HG03095 (cell line): ENCODE data around the gene ZFHX2.

ENCODE experiments used
- ATAC-seq: cut with Tn5 transposase; IDR thresholded peaks from one replicate; pipeline ENCODE4 v1.9.1; 2021; ENCODE audit warnings: moderate library complexity; ENCODE audit not compliant: unreplicated experiment

ZFHX2 gene

DNA sequence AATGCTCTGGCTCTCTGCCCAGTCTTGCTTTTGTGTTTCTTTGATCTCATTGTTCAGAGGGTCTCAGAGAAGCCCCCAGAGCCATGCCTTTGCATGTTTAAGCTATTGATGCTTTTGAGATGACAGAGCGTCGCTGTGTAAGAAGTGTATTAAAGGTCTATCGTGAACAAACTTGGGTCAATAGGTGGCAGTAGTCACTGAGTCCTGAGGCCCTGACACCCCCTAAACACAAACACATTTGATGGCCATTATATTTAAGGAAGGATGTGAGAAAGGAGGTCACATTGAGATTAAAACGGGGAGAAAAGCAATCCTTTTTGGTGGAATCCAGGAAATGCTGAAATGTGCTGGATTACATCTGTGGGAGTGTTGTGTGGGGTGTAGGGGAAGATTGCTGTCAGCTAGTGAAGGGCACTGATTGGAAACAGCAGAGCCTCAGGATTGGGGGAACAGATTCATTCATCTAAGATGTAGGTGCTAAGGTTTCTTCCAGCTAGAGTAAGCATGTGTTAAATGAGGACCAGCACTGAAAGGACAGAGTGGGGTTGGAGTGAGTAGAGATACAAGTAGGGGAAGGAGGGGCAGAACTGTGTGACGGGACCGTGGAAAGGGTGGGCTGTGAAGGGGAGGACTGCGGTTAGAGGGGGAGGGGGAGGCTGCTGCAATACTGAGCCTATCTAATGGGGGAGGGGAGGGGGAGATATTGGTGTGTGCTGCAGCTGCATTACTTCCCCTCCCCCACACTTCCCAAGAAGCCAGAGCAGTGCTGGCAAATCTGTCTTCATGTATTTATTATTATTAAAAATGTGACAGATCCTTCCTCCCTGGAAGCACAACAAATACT lies 69.4 kb downstream of the ZFHX2 start:
- ATAC-seq: no peak

DNA sequence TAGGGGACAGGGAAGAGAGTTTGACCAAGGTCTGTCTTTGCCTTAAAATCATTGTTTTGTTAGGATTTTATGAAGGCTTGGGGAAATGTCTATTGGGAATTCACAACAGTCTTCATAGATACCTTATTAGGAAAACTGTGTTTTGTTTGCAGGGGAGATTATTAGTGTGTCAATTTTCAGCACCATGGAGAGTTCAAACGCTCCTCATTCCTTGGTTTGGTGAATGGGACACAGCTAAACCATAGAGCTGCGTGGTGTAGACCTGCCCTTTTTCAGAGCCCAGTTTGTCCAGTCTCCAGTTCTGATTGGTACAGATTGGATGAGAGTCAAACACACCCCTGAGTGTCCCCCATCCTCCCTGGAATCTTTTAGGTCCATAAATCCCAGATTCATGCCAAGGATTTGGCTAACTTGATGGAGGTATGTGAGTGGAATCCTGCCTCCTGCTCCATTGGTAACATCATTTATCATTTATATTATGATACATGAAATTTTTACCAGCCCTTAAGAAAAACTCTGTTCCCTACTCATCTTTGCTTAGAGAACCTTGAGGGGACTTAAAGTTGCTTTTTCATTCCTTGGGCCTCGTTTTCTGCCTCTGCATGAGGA lies 70.1 kb downstream of the ZFHX2 start:
- no peak for ATAC-seq

DNA sequence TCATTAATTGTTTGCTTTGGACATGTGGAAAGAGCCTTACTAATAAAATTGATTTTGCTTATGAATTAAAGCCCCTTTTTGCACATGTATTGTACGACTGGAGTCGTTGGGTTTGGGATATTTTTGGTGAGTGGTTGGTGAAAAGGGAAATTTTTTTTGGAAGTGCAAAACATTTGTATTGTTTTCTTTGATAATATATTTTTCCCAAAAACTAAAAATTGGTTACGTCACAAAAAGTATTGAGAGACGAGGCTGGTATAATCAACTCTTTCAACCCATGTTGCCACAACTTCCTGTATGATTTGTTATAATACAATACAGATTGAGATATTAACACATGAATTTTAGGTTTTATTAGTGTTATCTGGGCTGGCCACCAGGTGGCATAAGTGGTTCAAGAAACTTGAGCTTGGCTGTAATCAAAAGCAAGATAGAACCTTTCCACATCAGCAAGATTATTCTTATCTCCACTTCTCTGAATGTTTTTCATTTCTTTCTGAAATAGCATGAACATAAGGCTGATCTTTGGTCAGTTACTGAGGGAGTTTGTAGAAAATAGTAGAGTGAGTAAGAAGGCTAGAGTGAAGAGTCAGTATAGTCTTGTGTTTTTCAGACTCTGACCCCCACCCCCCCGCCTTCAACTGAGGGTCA lies 73.3 kb downstream of the ZFHX2 start:
- no peak for ATAC-seq

DNA sequence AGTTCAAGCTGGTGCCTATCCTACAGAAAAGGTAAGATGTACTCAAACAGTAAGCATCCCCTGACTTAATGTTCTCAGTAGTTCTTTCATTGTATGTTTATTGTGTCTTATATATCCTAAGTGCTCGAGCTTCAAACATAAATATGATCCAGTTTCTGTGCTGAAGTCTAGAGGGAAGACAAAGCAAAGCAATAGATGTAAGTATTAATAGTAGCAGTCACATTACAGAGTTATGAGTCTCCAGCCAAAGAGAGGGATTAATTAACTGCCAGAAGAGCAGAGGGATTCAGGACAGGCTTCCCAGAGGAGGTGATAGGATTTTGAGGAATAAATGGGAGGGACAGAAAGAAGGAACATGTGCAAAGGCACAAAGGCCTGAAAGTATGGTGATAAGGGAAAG lies 80.6 kb downstream of the ZFHX2 start:
- ATAC-seq: no peak
